HG02610 (cell line): ENCODE results near the gene XPO4.
A peak's percentile ranks its signal among the peaks of the same experiment; 100 is the strongest.
"Not testable (repeated sequence)": the region's sequence is repeated elsewhere in the genome, so short reads cannot be mapped to it uniquely, and the experiment has no call there.

Experiments used
- ATAC-seq: cut with Tn5 transposase; IDR thresholded peaks from one replicate; pipeline ENCODE4 v1.9.1; 2021; ENCODE audit warnings: mild to moderate bottlenecking, moderate library complexity; ENCODE audit not compliant: unreplicated experiment

Gene XPO4

GRCh38 chr13:20789665-20790064, 112.9 kb downstream of the XPO4 start:
- no peak for ATAC-seq

- ATAC-seq = no peak
Measured at GRCh38 chr13:20788312-20788711, 114.2 kb downstream of the XPO4 start.

GRCh38 chr13:20787180-20787579, 115.4 kb downstream of the XPO4 start:
- ATAC-seq = no peak

GRCh38 chr13:20782116-20782708, 120.3 kb downstream of the XPO4 start:
- peak; percentile 96 for ATAC-seq

- ATAC-seq = no peak
Measured at GRCh38 chr13:20780317-20780716, 122.2 kb downstream of the XPO4 start.

- ATAC-seq = no peak
Measured at GRCh38 chr13:20779405-20779804, 123.1 kb downstream of the XPO4 start.

- no peak for ATAC-seq
Measured at GRCh38 chr13:20778311-20778710, 124.2 kb downstream of the XPO4 start.

- ATAC-seq = no peak
Measured at GRCh38 chr13:20776751-20777150, 125.8 kb downstream of the XPO4 start.

- no peak for ATAC-seq
Measured at GRCh38 chr13:20775961-20776360, 126.6 kb downstream of the XPO4 start.

- no peak for ATAC-seq
Measured at GRCh38 chr13:20774746-20775145, 127.8 kb downstream of the XPO4 start.

GRCh38 chr13:20773194-20774080, 129.1 kb downstream of the XPO4 start, which contains the start of gene EEF1AKMT1:
EEF1AKMT1 (minus strand) TSS chr13:20773961; CDS start chr13:20757598, 16,363 bp downstream.
- peak; percentile 85 for ATAC-seq

GRCh38 chr13:20772401-20773131, 130.0 kb downstream of the XPO4 start:
- no peak for ATAC-seq

- ATAC-seq = no peak
Measured at GRCh38 chr13:20769834-20770233, 132.7 kb downstream of the XPO4 start.

GRCh38 chr13:20769091-20769490, 133.5 kb downstream of the XPO4 start:
- ATAC-seq = no peak

GRCh38 chr13:20767309-20767943, 135.1 kb downstream of the XPO4 start:
- ATAC-seq = no peak

GRCh38 chr13:20760872-20761271, 141.7 kb downstream of the XPO4 start:
- no peak for ATAC-seq

GRCh38 chr13:20754009-20754408, 148.5 kb downstream of the XPO4 start:
- no peak for ATAC-seq

- ATAC-seq = no peak
Measured at GRCh38 chr13:20749377-20749776, 153.2 kb downstream of the XPO4 start.

GRCh38 chr13:20743830-20744404, 158.6 kb downstream of the XPO4 start:
- ATAC-seq = not testable (repeated sequence)

- ATAC-seq = no peak
Measured at GRCh38 chr13:20740021-20740420, 162.5 kb downstream of the XPO4 start.

- no peak for ATAC-seq
Measured at GRCh38 chr13:20738616-20739015, 163.9 kb downstream of the XPO4 start.
